HL-60 (cell line): ENCODE results near the gene SCAMP5.

Experiments
- DNase-seq, 2 experiments: peaks; one replicate each; pipeline ENCODE4 v3.0.0-alpha.2; 2010 to 2020; ENCODE audit warnings: low read depth in 1 of 2, low spot score in 1 of 2
- H3K27ac ChIP-seq: fragments of 250-450 bp; sonication (Bioruptor Pico); replicated peaks from 2 replicates; pipeline ENCODE4 v1.5.1; 2020; ENCODE audit warnings: mild to moderate bottlenecking, moderate library complexity
- H3K27me3 ChIP-seq: fragments of 250-450 bp; sonication (Bioruptor Pico); 2 replicates; pipeline ENCODE4 v1.5.1; 2021; ENCODE audit warnings: mild to moderate bottlenecking, moderate library complexity; ENCODE audit not compliant: insufficient read depth, poor library complexity, severe bottlenecking
- H3K4me3 ChIP-seq: replicated peaks from 2 replicates; pipeline ENCODE4 v1.5.1; 2011; ENCODE audit warnings: mild to moderate bottlenecking, control low read depth, low read length; ENCODE audit not compliant: insufficient read depth
- CTCF ChIP-seq: IDR thresholded peaks from one replicate; pipeline ENCODE4 v1.5.1; 2011; ENCODE audit warnings: low read length, control low read depth, inconsistent platforms; ENCODE audit not compliant: insufficient read depth
- GABPA ChIP-seq: IDR thresholded peaks from 2 replicates; pipeline ENCODE4 v1.6.1; 2012; ENCODE audit warnings: low read depth
- POLR2AphosphoS5 ChIP-seq: IDR thresholded peaks from 2 replicates; pipeline ENCODE4 v1.6.1; 2012; ENCODE audit warnings: low read depth
- REST ChIP-seq: IDR thresholded peaks from 2 replicates; pipeline ENCODE4 v1.6.1; 2012; ENCODE audit warnings: low read depth; ENCODE audit not compliant: insufficient replicate concordance
- SPI1 ChIP-seq: IDR thresholded peaks from 2 replicates; pipeline ENCODE4 v1.6.1; 2012; ENCODE audit warnings: low read depth, mild to moderate bottlenecking, borderline replicate concordance

The SCAMP5 gene

GRCh38 chr15:74962219-74962618 lies 33.1 kb upstream of the SCAMP5 start:
- peaks cover 39% of the 10 kb centered on the region for H3K27me3 ChIP-seq
- no peak overlapping the region for H3K4me3 ChIP-seq
- DNase-seq = no peak
- H3K27ac ChIP-seq = no peak overlapping the region
- no peak for TF ChIP-seq POLR2AphosphoS5
- TF ChIP-seq CTCF = no peak
- TF ChIP-seq GABPA = no peak
- TF ChIP-seq REST = no peak
- no peak for TF ChIP-seq SPI1

DNA sequence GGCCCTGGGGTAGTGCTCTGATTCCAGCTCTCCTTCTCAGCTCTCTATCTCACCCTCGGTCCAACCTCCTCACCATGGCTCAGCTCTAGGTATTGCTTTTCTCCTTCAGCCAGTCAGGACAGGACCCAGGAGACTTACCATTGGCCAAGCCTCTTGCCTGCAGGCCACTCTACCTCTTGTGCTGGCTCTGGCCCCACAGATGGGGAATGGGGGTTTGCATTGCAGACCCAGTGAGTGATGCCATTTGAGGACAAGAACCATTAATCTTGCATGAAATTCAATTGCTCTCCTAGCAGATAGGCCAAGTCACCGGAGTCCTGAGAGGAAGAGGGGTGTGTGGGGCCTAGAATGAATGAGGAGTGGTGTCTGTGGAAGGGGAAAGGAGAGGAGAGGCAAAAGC lies 32.7 kb upstream of the SCAMP5 start:
- H3K27ac ChIP-seq = no peak overlapping the region

GRCh38 chr15:74963213-74963612 lies 32.1 kb upstream of the SCAMP5 start:
- no peak for DNase-seq
- peaks cover 29% of the 10 kb centered on the region for H3K27me3 ChIP-seq
- H3K27ac ChIP-seq = no peak overlapping the region
- no peak overlapping the region for H3K4me3 ChIP-seq
- TF ChIP-seq GABPA = no peak
- TF ChIP-seq CTCF = no peak
- TF ChIP-seq REST = no peak
- no peak for TF ChIP-seq SPI1

More for the DNA sequence above, 32.7 kb upstream of the SCAMP5 start:
- no peak for DNase-seq
- H3K4me3 ChIP-seq = no peak overlapping the region
- TF ChIP-seq SPI1 (no peak), CTCF (no peak), POLR2AphosphoS5 (no peak), REST (no peak), GABPA (no peak)
- peaks cover 34% of the 10 kb centered on the region for H3K27me3 ChIP-seq
